Measurements from ENCODE around the gene C1orf159. TPM values are rescaled to one million over a fixed set of nuclear protein-coding genes. Genes with fewer than 3 reads are reported as not detected.

The C1orf159 gene
- total and polyA plus RNA-seq, 2 experiments from 2014 or later, result 7.1 to 25.1 TPM

GRCh38 chr1:1118011-1118875, 2.4 kb upstream of the C1orf159 start:
- H3K9me3 ChIP-seq (ENCODE audit: low read depth), result no peaks in the 10 kb centered on the region
- WGBS (ENCODE audit: low lambda C conversion rate, missing lambda C conversion rate), result 85% methylated on average over 33 of the region's 33 CpGs
- no peak overlapping the region for H3K27ac ChIP-seq
- H3K4me2 ChIP-seq, result no peak overlapping the region
- H2AFZ ChIP-seq, result no peak overlapping the region
- H4K20me1 ChIP-seq (ENCODE audit: insufficient read depth, poor library complexity, severe bottlenecking), result no peaks in the 10 kb centered on the region
- peaks cover 13% of the 10 kb centered on the region for H3K79me2 ChIP-seq
- no peak overlapping the region for H3K4me3 ChIP-seq
- no peaks in the 10 kb centered on the region for H3K27me3 ChIP-seq
- peaks cover 22% of the 10 kb centered on the region for H3K4me1 ChIP-seq (ENCODE audit: insufficient read depth)
- TF ChIP-seq CTCF (IDR thresholded peaks at IDR 0.05; ENCODE audit: poor library complexity), result no peak
- no peak for TF ChIP-seq EZH2phosphoT487 (IDR thresholded peaks at IDR 0.05; ENCODE audit: low read depth, severe bottlenecking, unreplicated experiment)
- TF ChIP-seq EZH2 (IDR thresholded peaks at IDR 0.05; ENCODE audit: borderline replicate concordance), result no peak
- H3K9me2 ChIP-seq (replicated peaks; ENCODE audit: insufficient read depth), result no peaks in the 10 kb centered on the region
- no peaks in the 10 kb centered on the region for H3K36me3 ChIP-seq (replicated peaks; ENCODE audit: insufficient read depth, low read depth)
- no peak for DNase-seq (ENCODE audit: low spot score)

DNA sequence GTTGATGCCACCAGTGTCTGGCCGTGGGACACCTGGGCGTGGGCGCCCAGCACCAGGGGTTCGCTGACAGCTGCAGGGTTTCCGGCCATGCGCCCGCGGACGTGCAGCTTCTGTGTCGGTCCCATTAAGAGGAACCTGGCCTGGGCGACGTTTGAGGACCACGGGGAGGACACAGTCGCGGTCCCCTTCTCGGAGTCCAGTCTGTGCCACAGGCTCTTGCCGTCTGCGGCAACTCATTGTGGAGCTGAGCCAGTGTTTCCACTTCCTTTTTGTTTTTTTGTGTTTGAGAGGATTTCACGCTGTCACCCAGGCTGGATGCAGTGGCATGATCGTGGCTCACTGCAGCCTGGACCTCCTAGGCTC, 1.6 kb upstream of the C1orf159 start:
- TF ChIP-seq EZH2 (IDR thresholded peaks at IDR 0.05; ENCODE audit: borderline replicate concordance) (no peak), CTCF (IDR thresholded peaks at IDR 0.05; ENCODE audit: poor library complexity) (no peak)
- no peak overlapping the region for H2AFZ ChIP-seq
- peaks cover 15% of the 10 kb centered on the region for H3K4me1 ChIP-seq (ENCODE audit: insufficient read depth)
- 90% methylated on average over 18 of the region's 20 CpGs for WGBS (ENCODE audit: low lambda C conversion rate, missing lambda C conversion rate)
- no peak overlapping the region for H3K27ac ChIP-seq
- H3K36me3 ChIP-seq (replicated peaks; ENCODE audit: insufficient read depth, low read depth), result no peaks in the 10 kb centered on the region
- no peak overlapping the region for H3K4me3 ChIP-seq
- no peaks in the 10 kb centered on the region for H3K9me2 ChIP-seq (replicated peaks; ENCODE audit: insufficient read depth)
- peaks cover 13% of the 10 kb centered on the region for H3K79me2 ChIP-seq
- H3K4me2 ChIP-seq, result no peak overlapping the region
- H4K20me1 ChIP-seq (ENCODE audit: insufficient read depth, poor library complexity, severe bottlenecking), result no peaks in the 10 kb centered on the region
- DNase-seq (ENCODE audit: low spot score), result no peak
- H3K27me3 ChIP-seq, result no peaks in the 10 kb centered on the region
- H3K9me3 ChIP-seq (ENCODE audit: low read depth), result no peaks in the 10 kb centered on the region

GRCh38 chr1:1116701-1117468, 996 bp upstream of the C1orf159 start:
- Histone ChIP-seq H3K4me3 (peak overlapping the region; percentile 34), H3K4me1 (ENCODE audit: insufficient read depth) (peaks cover 10% of the 10 kb centered on the region), H2AFZ (peak overlapping the region; percentile 14), H4K20me1 (ENCODE audit: insufficient read depth, poor library complexity, severe bottlenecking) (no peaks in the 10 kb centered on the region), H3K9me3 (ENCODE audit: low read depth) (no peaks in the 10 kb centered on the region), H3K36me3 (replicated peaks; ENCODE audit: insufficient read depth, low read depth) (no peaks in the 10 kb centered on the region), H3K79me2 (peaks cover 13% of the 10 kb centered on the region), H3K27ac (no peak overlapping the region), H3K9me2 (replicated peaks; ENCODE audit: insufficient read depth) (no peaks in the 10 kb centered on the region), H3K27me3 (no peaks in the 10 kb centered on the region), H3K4me2 (peak overlapping the region; percentile 98)
- no peak for DNase-seq (ENCODE audit: low spot score)
- TF ChIP-seq EZH2phosphoT487 (IDR thresholded peaks at IDR 0.05; ENCODE audit: low read depth, severe bottlenecking, unreplicated experiment) (no peak), CTCF (IDR thresholded peaks at IDR 0.05; ENCODE audit: poor library complexity) (no peak), EZH2 (IDR thresholded peaks at IDR 0.05; ENCODE audit: borderline replicate concordance) (no peak)
- 26% methylated on average over 21 of the region's 47 CpGs for WGBS (ENCODE audit: low lambda C conversion rate, missing lambda C conversion rate)
